HepG2 (cell line): Measurements from ENCODE around the gene FRMD3. TPM values are rescaled to one million over a fixed set of nuclear protein-coding genes. Genes with fewer than 3 reads are reported as not detected.

Source experiments
- ATAC-seq: fragments of 200-7000 bp; cut with Tn5 transposase; 3 replicates; pipeline ENCODE4 v1.9.1; 2020; ENCODE audit warnings: mild to moderate bottlenecking, moderate library complexity
- BruUV-seq: library from RNA; stranded (reverse); fragments of 400-500 nt; replicated peaks from 2 replicates; lab custom pipeline; 2021; lab: Mats Ljungman, UMichigan
- CTCF ChIA-PET: fragments of 300-600 bp; formaldehyde crosslinking; extraction: SDS; loops from one replicate; lab custom pipeline; 2021; ENCODE audit warnings: low total read pairs, inconsistent platforms, low intra/inter-chr PET ratio; lab: Yijun Ruan, JAX
- POLR2A ChIA-PET: fragments of 350-600 bp; sonication (Branson Sonifier 250); formaldehyde crosslinking; loops from one replicate; lab custom pipeline; 2020; ENCODE audit warnings: antibody characterized with exemption, inconsistent platforms; lab: Yijun Ruan, JAX
- DNase-seq: peaks from one replicate; pipeline ENCODE4 v3.0.0-alpha.2; 2015; ENCODE audit warnings: low spot score
- FAIRE-seq: peaks from 3 replicates; lab custom pipeline; 2011; peaks lifted over from hg19 to GRCh38; lab: Jason Lieb, UNC
- H2AFZ ChIP-seq: one replicate; pipeline ENCODE4 v1.6.1; 2011; ENCODE audit warnings: low read length, inconsistent platforms
- H3K27ac ChIP-seq: fragments of 300-600 bp; 3 replicates; pipeline ENCODE4 v1.8.0; 2011; ENCODE audit warnings: mixed run types, mild to moderate bottlenecking, mixed read lengths, low read length, inconsistent platforms; ENCODE audit not compliant: insufficient read depth; ENCODE audit errors: extremely low read length
- H3K27me3 ChIP-seq, 2 experiments: fragments of 200-600 bp in 1 of 2; 2 replicates in 1 of 2; 3 replicates in 1 of 2; pipeline versions ENCODE4 v1.6.0 to v1.8.0; 2011; ENCODE audit warnings: low read length in 2 of 2, mild to moderate bottlenecking in 2 of 2, moderate library complexity in 2 of 2, inconsistent platforms in 1 of 2; ENCODE audit not compliant: insufficient read depth in 2 of 2, control insufficient read depth in 1 of 2
- H3K36me3 ChIP-seq, 2 experiments: fragments of 200-600 bp in 1 of 2; replicated peaks in 1 of 2; 2 replicates in 1 of 2; 3 replicates in 1 of 2; pipeline versions ENCODE4 v1.5.1 to v1.8.0; 2011; ENCODE audit warnings: low read length in 2 of 2, inconsistent platforms in 1 of 2; ENCODE audit not compliant: insufficient read depth in 2 of 2, control insufficient read depth in 1 of 2
- H3K4me1 ChIP-seq: 2 replicates; pipeline ENCODE4 v1.5.1; 2012; ENCODE audit warnings: low read length, inconsistent platforms; ENCODE audit not compliant: insufficient read depth
- H3K4me2 ChIP-seq: 2 replicates; pipeline ENCODE4 v1.6.0; 2011; ENCODE audit warnings: low read depth, low read length, inconsistent platforms
- H3K4me3 ChIP-seq, 3 experiments: fragments of 200-600 bp in 1 of 3; sonication (generic), shearing (Covaris generic) in 1 of 3; replicated peaks in 1 of 3; 2 replicates each; pipeline ENCODE4 v1.5.1; 2011 to 2016; ENCODE audit warnings: low read length in 3 of 3, inconsistent platforms in 2 of 3, low read depth in 2 of 3, mild to moderate bottlenecking in 2 of 3, control low read depth in 1 of 3, mixed read lengths in 1 of 3; ENCODE audit not compliant: insufficient read depth in 1 of 3
- H3K79me2 ChIP-seq: one replicate; pipeline ENCODE4 v1.6.1; 2011; ENCODE audit warnings: low read length, inconsistent platforms; ENCODE audit not compliant: insufficient read depth
- H3K9ac ChIP-seq: 2 replicates; pipeline ENCODE4 v1.6.0; 2011; ENCODE audit warnings: mild to moderate bottlenecking, low read depth, low read length, inconsistent platforms; ENCODE audit not compliant: insufficient read depth
- H3K9me3 ChIP-seq: 2 replicates; pipeline ENCODE4 v1.5.1; 2012; ENCODE audit warnings: mild to moderate bottlenecking, low read length
- H4K20me1 ChIP-seq: 2 replicates; pipeline ENCODE4 v1.6.0; 2011; ENCODE audit warnings: inconsistent platforms, mild to moderate bottlenecking, low read length, moderate library complexity; ENCODE audit not compliant: insufficient read depth
- CHD2 ChIP-seq: IDR thresholded peaks from 2 replicates; pipeline ENCODE4 v1.6.1; 2011; ENCODE audit warnings: low read depth, low read length, improper control_type of control experiment
- FOXA3 ChIP-seq: IDR thresholded peaks from 2 replicates; pipeline ENCODE4 v1.6.1; 2016; ENCODE audit warnings: missing genetic modification reagents, missing compliant biosample characterization
- FOXK1 ChIP-seq: sonication (generic); formaldehyde crosslinking; IDR thresholded peaks from 2 replicates; pipeline ENCODE4 v1.4.0; 2020; ENCODE audit warnings: low read depth, missing genetic modification reagents, borderline replicate concordance
- HHEX ChIP-seq: IDR thresholded peaks from 2 replicates; pipeline ENCODE4 v1.6.1; 2016; ENCODE audit warnings: control low read depth
- NR2F1 ChIP-seq, 2 experiments: fragments of 450-650 bp in 1 of 2; formaldehyde crosslinking in 1 of 2; IDR thresholded peaks; 2 replicates each; pipeline versions ENCODE4 v1.5.0 to v1.6.1; 2016 to 2020; ENCODE audit warnings: mild to moderate bottlenecking in 1 of 2, missing compliant biosample characterization in 1 of 2, missing genetic modification reagents in 1 of 2, moderate library complexity in 1 of 2
- PHF20 ChIP-seq: sonication (generic); formaldehyde crosslinking; IDR thresholded peaks from 2 replicates; pipeline ENCODE4 v1.5.0; 2020; ENCODE audit warnings: mild to moderate bottlenecking, missing genetic modification reagents
- ZBTB20 ChIP-seq: sonication (generic); formaldehyde crosslinking; IDR thresholded peaks from 2 replicates; pipeline ENCODE4 v1.8.1; 2023; ENCODE audit warnings: missing genetic modification reagents, low read depth, mild to moderate bottlenecking, borderline replicate concordance
- ZBTB40 ChIP-seq, 2 experiments: fragments of 450-650 bp in 1 of 2; sonication (generic) in 1 of 2; formaldehyde crosslinking in 1 of 2; IDR thresholded peaks; 2 replicates each; pipeline versions ENCODE4 v1.6.1 to v1.8.0; 2016 to 2022; ENCODE audit warnings: antibody characterized with exemption in 1 of 2, mild to moderate bottlenecking in 1 of 2, missing genetic modification reagents in 1 of 2
- ZKSCAN1 ChIP-seq: fragments of 150-350 bp; IDR thresholded peaks from 2 replicates; pipeline ENCODE4 v1.6.1; 2014; ENCODE audit warnings: low read length
- ZMYM4 ChIP-seq: sonication (generic); formaldehyde crosslinking; IDR thresholded peaks from 2 replicates; pipeline ENCODE4 v1.8.1; 2023; ENCODE audit warnings: mild to moderate bottlenecking, missing genetic modification reagents
- ZNF10 ChIP-seq: sonication (generic); formaldehyde crosslinking; IDR thresholded peaks from 2 replicates; pipeline ENCODE4 v1.4.0; 2020; ENCODE audit warnings: mild to moderate bottlenecking, low read depth, missing genetic modification reagents, borderline replicate concordance
- ZNF562 ChIP-seq: sonication (generic); formaldehyde crosslinking; IDR thresholded peaks from 2 replicates; pipeline ENCODE4 v1.8.0; 2022; ENCODE audit warnings: missing genetic modification reagents, borderline replicate concordance
- ZNF619 ChIP-seq: sonication (generic); formaldehyde crosslinking; IDR thresholded peaks from 2 replicates; pipeline ENCODE4 v1.4.0; 2020; ENCODE audit warnings: mild to moderate bottlenecking, missing genetic modification reagents
- ZNF724P ChIP-seq: sonication (generic); formaldehyde crosslinking; IDR thresholded peaks from 2 replicates; pipeline ENCODE4 v1.8.0; 2022; ENCODE audit warnings: missing genetic modification reagents, borderline replicate concordance
- ZNF780A ChIP-seq: sonication (generic); formaldehyde crosslinking; IDR thresholded peaks from 2 replicates; pipeline ENCODE4 v1.8.0; 2022; ENCODE audit warnings: mild to moderate bottlenecking, missing genetic modification reagents, moderate library complexity
- WGBS: methylation state at CpG from one replicate; pipeline ENCODE4 v1.1.6; 2017; ENCODE audit warnings: low lambda C conversion rate; 5-methylcytosine and 5-hydroxymethylcytosine counted together
- in situ Hi-C: cut with HindIII; loops from 2 replicates; pipeline ENCODE4 v1.10.0; 2017; ENCODE audit warnings: low pct_unique_long_range_greater_than_20kb; ENCODE audit not compliant: extremely low pct_ligation_motif_present
- intact Hi-C: fragments of 100-400 bp; cut with micrococcal nuclease; formaldehyde crosslinking; loops from one replicate; pipeline ENCODE4 v1.10.0; 2022; ENCODE audit not compliant: unreplicated experiment
- polyA plus RNA-seq, 8 experiments: library from polyadenylated mRNA; depleted of rRNA in 3 of 8; stranded (reverse) in 7 of 8; unstranded in 1 of 8; fragments of >200 nt; fragmentation: Illumina TruSeq in 4 of 8; extraction: Trizol in 4 of 8; gene quantifications; 2 replicates each; pipeline versions ENCODE4 v1.2.1 to v1.2.3, GENCODE V29; 2011 to 2016; ENCODE audit warnings: low read depth in 4 of 8, missing spikeins in 1 of 8, mixed read lengths in 1 of 8; ENCODE audit not compliant: insufficient read depth in 1 of 8
- total RNA-seq, 5 experiments: library from RNA; depleted of rRNA; stranded (reverse); fragments of >200 nt; fragmentation: Illumina TruSeq; extraction: Trizol; gene quantifications; 2 replicates each; pipeline ENCODE4 v1.2.3, GENCODE V29; 2016; ENCODE audit warnings: low read depth in 1 of 5
- TF ChIP-seq, protein P1 (sequence below): sonication (generic); formaldehyde crosslinking; IDR thresholded peaks from 2 replicates; pipeline ENCODE4 v1.5.1; 2020; ENCODE audit warnings: mild to moderate bottlenecking, missing genetic modification reagents, moderate library complexity

FRMD3 gene
- total and polyA plus RNA-seq, 2 of the 13 experiments (the other 11 are each of a cell fraction or from before 2014, with no cell fraction given): 3.2 to 7.7 TPM

GRCh38 chr9:83520292-83520691, 17.9 kb downstream of the FRMD3 start:
- Histone ChIP-seq H3K4me3 (no peak overlapping the region), H3K27me3 (no peaks in the 10 kb centered on the region), H3K36me3 (no peaks in the 10 kb centered on the region), H4K20me1 (no peaks in the 10 kb centered on the region), H3K9me3 (no peaks in the 10 kb centered on the region), H3K9ac (no peak overlapping the region), H2AFZ (no peak overlapping the region), H3K79me2 (peaks cover 7% of the 10 kb centered on the region), H3K4me2 (no peak overlapping the region), H3K27ac (no peak overlapping the region), H3K4me1 (peaks cover 32% of the 10 kb centered on the region)
- in situ Hi-C loops: no loop called here
- DNase-seq (no peak), ATAC-seq (no peak), FAIRE-seq (no peak)
- BruUV-seq: no TSS peak
- ChIA-PET POLR2A (no interaction called here), CTCF (no interaction called here)
- 89% methylated on average over 1 of the region's 1 CpG for WGBS
- intact Hi-C loops: no loop called here
- TF ChIP-seq ZBTB20 (no peak), NR2F1 (CRISPR knock-in tag; IDR thresholded peaks at IDR 0.05) (no peak), ZNF562 (no peak), HHEX (no peak), CHD2 (no peak), ZKSCAN1 (no peak), FOXA3 (CRISPR knock-in tag) (no peak), ZNF724P (CRISPR knock-in tag) (no peak), ZNF780A (CRISPR knock-in tag) (no peak), ZMYM4 (CRISPR knock-in tag) (no peak), ZBTB40 (IDR thresholded peaks at IDR 0.05) (no peak), ZBTB40 (CRISPR knock-in tag; IDR thresholded peaks at IDR 0.05) (no peak), ZNF619 (CRISPR knock-in tag) (no peak), ZNF10 (CRISPR knock-in tag) (no peak), PHF20 (CRISPR knock-in tag) (no peak), FOXK1 (CRISPR knock-in tag) (no peak)
- TF ChIP-seq, protein P1, sequence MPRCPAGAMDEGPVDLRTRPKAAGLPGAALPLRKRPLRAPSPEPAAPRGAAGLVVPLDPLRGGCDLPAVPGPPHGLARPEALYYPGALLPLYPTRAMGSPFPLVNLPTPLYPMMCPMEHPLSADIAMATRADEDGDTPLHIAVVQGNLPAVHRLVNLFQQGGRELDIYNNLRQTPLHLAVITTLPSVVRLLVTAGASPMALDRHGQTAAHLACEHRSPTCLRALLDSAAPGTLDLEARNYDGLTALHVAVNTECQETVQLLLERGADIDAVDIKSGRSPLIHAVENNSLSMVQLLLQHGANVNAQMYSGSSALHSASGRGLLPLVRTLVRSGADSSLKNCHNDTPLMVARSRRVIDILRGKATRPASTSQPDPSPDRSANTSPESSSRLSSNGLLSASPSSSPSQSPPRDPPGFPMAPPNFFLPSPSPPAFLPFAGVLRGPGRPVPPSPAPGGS (CRISPR knock-in tag): no peak
